Measurements from ENCODE around the gene P4HA3.

Gene P4HA3

DNA sequence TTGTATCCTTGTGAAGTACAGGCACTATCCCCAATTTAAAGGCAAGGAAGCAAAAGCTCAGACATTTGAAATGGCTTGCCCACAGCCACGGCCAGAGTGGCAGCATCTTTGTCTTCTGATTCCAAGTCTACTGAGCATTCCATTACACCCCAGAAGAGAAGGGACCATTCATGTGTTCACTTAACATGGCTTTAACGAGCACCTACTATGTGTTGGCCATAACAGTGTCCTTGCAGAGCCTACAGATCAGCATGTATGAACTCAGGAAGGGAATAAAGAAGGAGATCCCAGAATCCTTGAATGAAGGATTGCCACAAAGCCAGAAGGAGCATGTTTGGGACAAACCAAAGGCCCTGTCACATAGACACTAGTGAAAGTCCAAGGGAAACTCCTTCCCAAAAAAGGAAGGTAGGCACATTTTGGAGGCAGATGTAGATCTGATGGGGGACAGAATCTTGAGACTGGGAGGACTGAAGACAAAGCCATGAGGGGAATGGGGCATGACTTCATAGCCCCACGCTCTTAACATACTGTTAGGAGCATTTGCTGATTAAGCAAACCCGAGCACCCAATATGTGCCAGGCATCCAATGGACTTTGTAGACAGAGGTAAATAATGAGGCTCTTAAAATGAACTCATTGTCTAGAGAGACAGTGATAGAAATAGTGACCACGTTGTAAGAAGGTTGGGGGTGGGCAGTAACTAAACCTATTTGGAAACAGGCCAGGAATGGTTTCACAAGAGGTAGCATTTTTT is 54.9 kb downstream of the P4HA3 start:
- H3K27me3 ChIP-seq (ENCODE audit: low read length): peaks cover 2% of the 10 kb centered on the region; the same call in 1 of the 2 replicates
- peaks cover 11% of the 10 kb centered on the region; the same call in 1 of the 2 replicates for H3K9me3 ChIP-seq (ENCODE audit: insufficient read depth, low read length)
- no peak overlapping the region for H3K4me2 ChIP-seq (ENCODE audit: low read depth, low read length, poor library complexity, severe bottlenecking)
- no peak overlapping the region for H2AFZ ChIP-seq (ENCODE audit: low read depth, low read length, severe bottlenecking)
- H3K4me3 ChIP-seq (ENCODE audit: insufficient read depth, low read length, poor library complexity, severe bottlenecking): no peak overlapping the region
- H3K36me3 ChIP-seq (ENCODE audit: low read length): no peaks in the 10 kb centered on the region
- H3K9me2 ChIP-seq (replicated peaks; ENCODE audit: insufficient read depth, low read length): no peaks in the 10 kb centered on the region
- H3K79me2 ChIP-seq (ENCODE audit: insufficient read depth, low read length): no peaks in the 10 kb centered on the region
- no peak overlapping the region for H3K9ac ChIP-seq (ENCODE audit: low read length)
- H3K27ac ChIP-seq (ENCODE audit: low read depth, low read length): no peak overlapping the region
- no peaks in the 10 kb centered on the region for H3F3A ChIP-seq (ENCODE audit: insufficient read depth)
- no peaks in the 10 kb centered on the region for H4K20me1 ChIP-seq (ENCODE audit: low read depth, low read length)
- TF ChIP-seq, protein P1, sequence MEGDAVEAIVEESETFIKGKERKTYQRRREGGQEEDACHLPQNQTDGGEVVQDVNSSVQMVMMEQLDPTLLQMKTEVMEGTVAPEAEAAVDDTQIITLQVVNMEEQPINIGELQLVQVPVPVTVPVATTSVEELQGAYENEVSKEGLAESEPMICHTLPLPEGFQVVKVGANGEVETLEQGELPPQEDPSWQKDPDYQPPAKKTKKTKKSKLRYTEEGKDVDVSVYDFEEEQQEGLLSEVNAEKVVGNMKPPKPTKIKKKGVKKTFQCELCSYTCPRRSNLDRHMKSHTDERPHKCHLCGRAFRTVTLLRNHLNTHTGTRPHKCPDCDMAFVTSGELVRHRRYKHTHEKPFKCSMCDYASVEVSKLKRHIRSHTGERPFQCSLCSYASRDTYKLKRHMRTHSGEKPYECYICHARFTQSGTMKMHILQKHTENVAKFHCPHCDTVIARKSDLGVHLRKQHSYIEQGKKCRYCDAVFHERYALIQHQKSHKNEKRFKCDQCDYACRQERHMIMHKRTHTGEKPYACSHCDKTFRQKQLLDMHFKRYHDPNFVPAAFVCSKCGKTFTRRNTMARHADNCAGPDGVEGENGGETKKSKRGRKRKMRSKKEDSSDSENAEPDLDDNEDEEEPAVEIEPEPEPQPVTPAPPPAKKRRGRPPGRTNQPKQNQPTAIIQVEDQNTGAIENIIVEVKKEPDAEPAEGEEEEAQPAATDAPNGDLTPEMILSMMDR (IDR thresholded peaks at IDR 0.05; ENCODE audit: insufficient read depth, low read length, poor library complexity, severe bottlenecking): no peak
- TF ChIP-seq EZH2phosphoT487 (conservative IDR thresholded peaks at IDR 0.05; ENCODE audit: low read length): no peak

DNA sequence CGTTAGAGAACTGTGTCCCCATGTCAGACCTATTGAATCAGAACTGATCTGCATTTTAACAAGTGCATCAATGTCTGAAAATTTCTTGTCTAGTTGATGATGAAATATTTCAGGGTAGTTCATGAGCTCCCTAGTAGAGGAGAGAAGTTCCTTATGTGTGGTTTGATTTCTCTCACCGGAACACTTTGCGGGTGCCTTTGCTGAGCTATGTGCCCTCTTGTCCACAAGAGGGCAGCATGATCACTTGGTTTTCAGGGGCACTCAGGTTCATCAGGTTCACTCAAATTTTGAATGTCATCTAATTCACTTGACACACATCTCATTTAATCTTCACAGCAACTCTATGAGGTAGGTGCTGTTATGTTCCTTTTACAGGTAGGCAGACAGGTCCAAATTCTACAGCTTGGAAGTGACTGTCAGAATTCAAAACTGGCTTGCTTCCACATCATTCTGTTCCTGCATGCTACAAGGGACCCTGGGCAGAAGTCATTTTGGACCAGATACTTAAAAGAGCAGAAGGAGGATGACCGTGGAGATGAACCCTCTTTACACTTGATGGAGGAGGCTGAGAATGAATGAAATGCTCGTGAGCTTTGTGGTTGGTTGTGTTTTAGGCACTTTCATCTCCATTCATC is 55.6 kb downstream of the P4HA3 start:
- Histone ChIP-seq H3K9me3 (ENCODE audit: insufficient read depth, low read length) (peaks cover 4% of the 10 kb centered on the region; the same call in 1 of the 2 replicates), H3K4me2 (ENCODE audit: low read depth, low read length, poor library complexity, severe bottlenecking) (no peak overlapping the region), H3K4me3 (ENCODE audit: insufficient read depth, low read length, poor library complexity, severe bottlenecking) (no peak overlapping the region), H3K79me2 (ENCODE audit: insufficient read depth, low read length) (no peaks in the 10 kb centered on the region), H3K27me3 (ENCODE audit: low read length) (peaks cover under 1% of the 10 kb centered on the region; the same call in 1 of the 2 replicates), H3F3A (ENCODE audit: insufficient read depth) (no peaks in the 10 kb centered on the region), H3K9me2 (replicated peaks; ENCODE audit: insufficient read depth, low read length) (no peaks in the 10 kb centered on the region), H3K9ac (ENCODE audit: low read length) (no peak overlapping the region), H2AFZ (ENCODE audit: low read depth, low read length, severe bottlenecking) (no peak overlapping the region), H4K20me1 (ENCODE audit: low read depth, low read length) (no peaks in the 10 kb centered on the region), H3K36me3 (ENCODE audit: low read length) (no peaks in the 10 kb centered on the region), H3K27ac (ENCODE audit: low read depth, low read length) (no peak overlapping the region)
- TF ChIP-seq, protein P1 (IDR thresholded peaks at IDR 0.05; ENCODE audit: insufficient read depth, low read length, poor library complexity, severe bottlenecking): peak; percentile 93
- no peak for TF ChIP-seq EZH2phosphoT487 (conservative IDR thresholded peaks at IDR 0.05; ENCODE audit: low read length)

DNA sequence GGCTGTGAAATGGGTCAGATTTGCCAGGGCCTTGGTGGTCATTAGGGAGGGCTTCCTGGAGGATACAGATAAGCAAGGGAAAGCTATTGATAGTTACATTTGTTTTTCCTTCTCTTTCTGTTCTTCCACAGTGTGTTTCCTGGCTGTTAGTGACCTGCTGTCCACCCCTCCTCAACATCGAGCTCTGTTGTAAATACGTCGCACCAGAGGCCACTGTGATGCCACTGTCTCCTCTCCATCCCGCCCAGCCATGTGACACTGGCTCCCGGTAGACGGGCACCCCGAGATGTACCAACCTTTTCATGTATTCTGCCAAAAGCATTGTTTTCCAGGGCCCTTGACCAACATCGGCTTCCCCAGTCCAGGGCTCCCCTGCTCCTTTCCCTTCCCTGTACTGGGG is 58.1 kb downstream of the P4HA3 start:
- no peaks in the 10 kb centered on the region for H3K9me2 ChIP-seq (replicated peaks; ENCODE audit: insufficient read depth, low read length)
- no peak for TF ChIP-seq EZH2phosphoT487 (conservative IDR thresholded peaks at IDR 0.05; ENCODE audit: low read length)
- H3K4me2 ChIP-seq (ENCODE audit: low read depth, low read length, poor library complexity, severe bottlenecking): no peak overlapping the region
- no peaks in the 10 kb centered on the region for H3F3A ChIP-seq (ENCODE audit: insufficient read depth)
- H2AFZ ChIP-seq (ENCODE audit: low read depth, low read length, severe bottlenecking): no peak overlapping the region
- H3K27ac ChIP-seq (ENCODE audit: low read depth, low read length): no peak overlapping the region
- no peak overlapping the region for H3K9ac ChIP-seq (ENCODE audit: low read length)
- H3K27me3 ChIP-seq (ENCODE audit: low read length): no peaks in the 10 kb centered on the region
- no peaks in the 10 kb centered on the region for H3K36me3 ChIP-seq (ENCODE audit: low read length)
- no peaks in the 10 kb centered on the region for H3K9me3 ChIP-seq (ENCODE audit: insufficient read depth, low read length)
- no peak overlapping the region for H3K4me3 ChIP-seq (ENCODE audit: insufficient read depth, low read length, poor library complexity, severe bottlenecking)
- no peaks in the 10 kb centered on the region for H4K20me1 ChIP-seq (ENCODE audit: low read depth, low read length)
- H3K79me2 ChIP-seq (ENCODE audit: insufficient read depth, low read length): no peaks in the 10 kb centered on the region

DNA sequence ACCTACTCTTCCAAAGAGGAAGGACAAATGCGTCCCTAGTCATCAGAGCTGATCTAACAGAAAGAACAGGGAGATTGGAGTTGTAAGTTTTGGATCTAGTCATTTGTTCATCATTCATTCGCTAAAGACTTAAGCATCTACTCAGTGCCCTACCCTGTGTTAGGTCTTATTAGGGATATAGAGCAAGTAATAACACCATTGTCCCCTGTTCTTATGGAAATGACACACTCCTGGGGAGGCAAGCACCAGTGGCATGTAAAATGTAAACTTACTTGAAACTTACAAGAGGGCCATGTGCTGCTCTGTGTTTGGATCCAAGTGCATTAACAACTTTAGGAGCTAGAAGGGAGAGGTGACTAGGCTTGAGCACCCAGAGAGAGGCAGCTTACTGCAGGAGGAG is 61.9 kb downstream of the P4HA3 start:
- Histone ChIP-seq H3K27ac (ENCODE audit: low read depth, low read length) (no peak overlapping the region), H4K20me1 (ENCODE audit: low read depth, low read length) (no peaks in the 10 kb centered on the region), H3K4me3 (ENCODE audit: insufficient read depth, low read length, poor library complexity, severe bottlenecking) (no peak overlapping the region), H3K9ac (ENCODE audit: low read length) (no peak overlapping the region), H3K9me2 (replicated peaks; ENCODE audit: insufficient read depth, low read length) (no peaks in the 10 kb centered on the region), H2AFZ (ENCODE audit: low read depth, low read length, severe bottlenecking) (no peak overlapping the region), H3K27me3 (ENCODE audit: low read length) (no peaks in the 10 kb centered on the region), H3K36me3 (ENCODE audit: low read length) (no peaks in the 10 kb centered on the region; the same call in 1 of the 2 replicates), H3K4me2 (ENCODE audit: low read depth, low read length, poor library complexity, severe bottlenecking) (no peak overlapping the region), H3F3A (ENCODE audit: insufficient read depth) (no peaks in the 10 kb centered on the region), H3K9me3 (ENCODE audit: insufficient read depth, low read length) (no peaks in the 10 kb centered on the region), H3K79me2 (ENCODE audit: insufficient read depth, low read length) (no peaks in the 10 kb centered on the region)
- TF ChIP-seq, protein P1 (IDR thresholded peaks at IDR 0.05; ENCODE audit: insufficient read depth, low read length, poor library complexity, severe bottlenecking): no peak
- no peak for TF ChIP-seq EZH2phosphoT487 (conservative IDR thresholded peaks at IDR 0.05; ENCODE audit: low read length)
